Neutrophil (primary cell): Measurements from ENCODE around the gene CNPY1.

Experiments
- H3K27ac ChIP-seq: fragments of 200-600 bp; sonication (generic); 2 replicates; pipeline ENCODE4 v1.5.1; 2016; ENCODE audit warnings: mild to moderate bottlenecking, moderate library complexity
- H3K27me3 ChIP-seq: fragments of 200-600 bp; sonication (generic); 2 replicates; pipeline ENCODE4 v1.6.0; 2016; ENCODE audit warnings: mild to moderate bottlenecking
- H3K36me3 ChIP-seq: fragments of 200-600 bp; sonication (generic); 2 replicates; pipeline ENCODE4 v1.5.1; 2017
- H3K4me1 ChIP-seq, 2 experiments: fragments of 200-600 bp in 1 of 2; sonication (generic) in 1 of 2; 1 replicate in 1 of 2; 2 replicates in 1 of 2; pipeline versions ENCODE4 v1.5.1 to v1.6.1; 2013 to 2016; ENCODE audit warnings: low read depth in 1 of 2, low read length in 1 of 2, mild to moderate bottlenecking in 1 of 2, moderate library complexity in 1 of 2; ENCODE audit not compliant: control insufficient read depth in 1 of 2, insufficient read depth in 1 of 2
- H3K4me3 ChIP-seq, 2 experiments: fragments of 200-600 bp in 1 of 2; sonication (generic) in 1 of 2; 1 replicate in 1 of 2; 2 replicates in 1 of 2; pipeline ENCODE4 v1.5.1; 2013 to 2016; ENCODE audit warnings: low read depth in 1 of 2, low read length in 1 of 2, mild to moderate bottlenecking in 1 of 2, moderate library complexity in 1 of 2
- H3K9me3 ChIP-seq: fragments of 200-600 bp; sonication (generic); 2 replicates; pipeline ENCODE4 v1.5.1; 2016
- CTCF ChIP-seq: fragments of 200-600 bp; sonication (generic); IDR thresholded peaks from 2 replicates; pipeline ENCODE4 v1.5.1; 2016; ENCODE audit warnings: antibody characterized with exemption

CNPY1 gene

GRCh38 chr7:155470186-155470487 is 76.2 kb downstream of the CNPY1 start:
- Histone ChIP-seq H3K27ac (no peak overlapping the region), H3K4me3 (no peak overlapping the region), H3K27me3 (peaks cover 100% of the 10 kb centered on the region), H3K4me1 (peaks cover 3 to 8% of the 10 kb centered on the region in 2 experiments), H3K36me3 (no peaks in the 10 kb centered on the region), H3K9me3 (no peaks in the 10 kb centered on the region)
- no peak for TF ChIP-seq CTCF

- no peaks in the 10 kb centered on the region for H3K9me3 ChIP-seq
- H3K4me3 ChIP-seq, result no peak overlapping the region
- no peak overlapping the region for H3K27ac ChIP-seq
- TF ChIP-seq CTCF, result no peak
- H3K4me1 ChIP-seq, result peaks cover 3 to 8% of the 10 kb centered on the region in 2 experiments
- no peaks in the 10 kb centered on the region for H3K36me3 ChIP-seq
- peaks cover 100% of the 10 kb centered on the region for H3K27me3 ChIP-seq
Measured at GRCh38 chr7:155469311-155470185, 76.8 kb downstream of the CNPY1 start.

GRCh38 chr7:155468785-155469148 is 77.6 kb downstream of the CNPY1 start:
- no peak for TF ChIP-seq CTCF
- no peak overlapping the region for H3K27ac ChIP-seq

GRCh38 chr7:155467846-155468784 is 78.2 kb downstream of the CNPY1 start:
- Histone ChIP-seq H3K4me1 (peaks cover 3 to 8% of the 10 kb centered on the region in 2 experiments), H3K9me3 (no peaks in the 10 kb centered on the region), H3K36me3 (no peaks in the 10 kb centered on the region), H3K27me3 (peaks cover 100% of the 10 kb centered on the region), H3K4me3 (no peak overlapping the region), H3K27ac (no peak overlapping the region)
- no peak for TF ChIP-seq CTCF

More at GRCh38 chr7:155468785-155469148, 77.6 kb downstream of the CNPY1 start:
- H3K27me3 ChIP-seq, result peaks cover 100% of the 10 kb centered on the region
- no peak overlapping the region for H3K4me3 ChIP-seq
- H3K9me3 ChIP-seq, result no peaks in the 10 kb centered on the region
- no peaks in the 10 kb centered on the region for H3K36me3 ChIP-seq
- H3K4me1 ChIP-seq, result peaks cover 3 to 8% of the 10 kb centered on the region in 2 experiments

GRCh38 chr7:155466814-155467733 is 79.3 kb downstream of the CNPY1 start:
- no peak overlapping the region for H3K4me3 ChIP-seq
- H3K36me3 ChIP-seq, result no peaks in the 10 kb centered on the region
- TF ChIP-seq CTCF, result no peak
- peaks cover 3 to 8% of the 10 kb centered on the region in 2 experiments for H3K4me1 ChIP-seq
- H3K27ac ChIP-seq, result no peak overlapping the region
- no peaks in the 10 kb centered on the region for H3K9me3 ChIP-seq
- peaks cover 100% of the 10 kb centered on the region for H3K27me3 ChIP-seq
